MM.1S (cell line): ENCODE measurements around the gene NT5M.
"Not testable (repeated sequence)": the region's sequence is repeated elsewhere in the genome, so short reads cannot be mapped to it uniquely, and the experiment has no call there.

ENCODE experiments used
- DNase-seq: peaks from one replicate; pipeline ENCODE4 v3.0.0-alpha.2; 2015
- H2AFZ ChIP-seq: fragments of 300-600 bp; sonication (generic); 2 replicates; pipeline ENCODE4 v1.6.0; 2016; ENCODE audit warnings: antibody characterized with exemption, low read length
- H3F3A ChIP-seq: fragments of 300-600 bp; sonication (generic); 2 replicates; pipeline ENCODE4 v1.6.1; 2016; ENCODE audit warnings: mild to moderate bottlenecking, antibody characterized with exemption, low read length, moderate library complexity, mixed read lengths; ENCODE audit not compliant: insufficient read depth
- H3K27ac ChIP-seq: fragments of 300-600 bp; sonication (generic); 2 replicates; pipeline ENCODE4 v1.5.1; 2016; ENCODE audit warnings: mild to moderate bottlenecking, low read length
- H3K27me3 ChIP-seq: fragments of 300-600 bp; sonication (generic); replicated peaks from 2 replicates; pipeline ENCODE4 v1.6.0; 2016; ENCODE audit warnings: low read length; ENCODE audit not compliant: insufficient read depth
- H3K36me3 ChIP-seq: fragments of 300-600 bp; sonication (generic); replicated peaks from 2 replicates; pipeline ENCODE4 v1.6.1; 2016; ENCODE audit warnings: mild to moderate bottlenecking, low read length, mixed read lengths; ENCODE audit not compliant: insufficient read depth
- H3K4me1 ChIP-seq: fragments of 300-600 bp; sonication (generic); 2 replicates; pipeline ENCODE4 v1.6.1; 2016; ENCODE audit warnings: low read length, mixed read lengths
- H3K4me2 ChIP-seq: fragments of 300-600 bp; sonication (generic); 2 replicates; pipeline ENCODE4 v1.6.0; 2016; ENCODE audit warnings: low read depth, low read length
- H3K4me3 ChIP-seq: fragments of 300-600 bp; sonication (generic); 2 replicates; pipeline ENCODE4 v1.5.1; 2016; ENCODE audit warnings: low read length, mixed read lengths
- H3K79me2 ChIP-seq: fragments of 300-600 bp; sonication (generic); 2 replicates; pipeline ENCODE4 v1.6.1; 2016; ENCODE audit warnings: mixed run types, low read length, mixed read lengths
- H3K9ac ChIP-seq: fragments of 300-600 bp; sonication (generic); 2 replicates; pipeline ENCODE4 v1.6.1; 2016; ENCODE audit warnings: low read length, mixed read lengths
- H3K9me2 ChIP-seq: fragments of 300-600 bp; sonication (generic); replicated peaks from 2 replicates; pipeline ENCODE4 v1.6.1; 2016; ENCODE audit warnings: mild to moderate bottlenecking, low read length, mixed read lengths; ENCODE audit not compliant: insufficient read depth
- H3K9me3 ChIP-seq: fragments of 300-600 bp; sonication (generic); replicated peaks from 2 replicates; pipeline ENCODE4 v1.6.1; 2016; ENCODE audit warnings: mild to moderate bottlenecking, low read length, mixed read lengths; ENCODE audit not compliant: insufficient read depth
- H4K20me1 ChIP-seq: fragments of 300-600 bp; sonication (generic); 2 replicates; pipeline ENCODE4 v1.6.1; 2016; ENCODE audit warnings: mild to moderate bottlenecking, low read length, moderate library complexity, mixed read lengths; ENCODE audit not compliant: insufficient read depth
- CTCF ChIP-seq: fragments of 300-600 bp; sonication (generic); IDR thresholded peaks from 2 replicates; pipeline ENCODE4 v1.5.1; 2016; ENCODE audit warnings: antibody characterized with exemption, low read length, mixed read lengths
- EZH2 ChIP-seq: fragments of 300-600 bp; sonication (generic); optimal IDR thresholded peaks from 2 replicates; pipeline ENCODE3; 2017; ENCODE audit warnings: low read depth, mild to moderate bottlenecking, antibody characterized with exemption, low read length, mixed read lengths
- EZH2phosphoT487 ChIP-seq: fragments of 300-600 bp; sonication (generic); IDR thresholded peaks from 2 replicates; pipeline ENCODE4 v1.6.1; 2018; ENCODE audit warnings: antibody characterized with exemption, low read length

The NT5M gene

GRCh38 chr17:17382065-17382459 lies 78.9 kb downstream of the NT5M start:
- no peak for TF ChIP-seq EZH2
- no peak for TF ChIP-seq CTCF
- TF ChIP-seq EZH2phosphoT487 = no peak
- no peak for DNase-seq
- no peaks in the 10 kb centered on the region for H3K9me3 ChIP-seq
- H3K36me3 ChIP-seq = no peaks in the 10 kb centered on the region
- H3F3A ChIP-seq = no peaks in the 10 kb centered on the region
- peaks cover 40% of the 10 kb centered on the region for H3K27me3 ChIP-seq
- H3K4me1 ChIP-seq = no peaks in the 10 kb centered on the region
- no peaks in the 10 kb centered on the region for H3K9me2 ChIP-seq
- H3K4me2 ChIP-seq = no peak overlapping the region
- H3K4me3 ChIP-seq = no peak overlapping the region
- H2AFZ ChIP-seq = no peak overlapping the region
- H3K27ac ChIP-seq = no peak overlapping the region
- H3K79me2 ChIP-seq = no peaks in the 10 kb centered on the region
- H4K20me1 ChIP-seq = no peaks in the 10 kb centered on the region
- no peak overlapping the region for H3K9ac ChIP-seq

- Histone ChIP-seq H3K4me2 (no peak overlapping the region), H3K79me2 (no peaks in the 10 kb centered on the region), H2AFZ (no peak overlapping the region), H3K36me3 (no peaks in the 10 kb centered on the region), H3K4me1 (no peaks in the 10 kb centered on the region), H3F3A (no peaks in the 10 kb centered on the region), H4K20me1 (no peaks in the 10 kb centered on the region), H3K4me3 (no peak overlapping the region), H3K9ac (no peak overlapping the region), H3K9me2 (no peaks in the 10 kb centered on the region), H3K27me3 (peaks cover 40% of the 10 kb centered on the region), H3K9me3 (no peaks in the 10 kb centered on the region), H3K27ac (no peak overlapping the region)
- no peak for DNase-seq
- no peak for TF ChIP-seq CTCF
- TF ChIP-seq EZH2 = no peak
- no peak for TF ChIP-seq EZH2phosphoT487
These were observed 79.8 kb downstream of the NT5M start for GRCh38 chr17:17382971-17383370.

- H3F3A ChIP-seq, H3K9me2 ChIP-seq, H3K4me1 ChIP-seq, H3K4me3 ChIP-seq, H4K20me1 ChIP-seq, H3K27ac ChIP-seq, H3K9ac ChIP-seq, H3K79me2 ChIP-seq, DNase-seq, H3K9me3 ChIP-seq, H2AFZ ChIP-seq, H3K4me2 ChIP-seq, H3K36me3 ChIP-seq: not testable (repeated sequence)
- peaks cover 40% of the 10 kb centered on the region for H3K27me3 ChIP-seq
These were observed 80.5 kb downstream of the NT5M start for GRCh38 chr17:17383431-17384290.

- Histone ChIP-seq H3K4me1 (no peaks in the 10 kb centered on the region), H3F3A (no peaks in the 10 kb centered on the region), H3K9ac (no peak overlapping the region), H2AFZ (no peak overlapping the region), H3K9me2 (no peaks in the 10 kb centered on the region), H3K27ac (no peak overlapping the region), H3K4me2 (no peak overlapping the region), H3K4me3 (no peak overlapping the region), H4K20me1 (no peaks in the 10 kb centered on the region), H3K79me2 (no peaks in the 10 kb centered on the region), H3K27me3 (peaks cover 40% of the 10 kb centered on the region), H3K36me3 (no peaks in the 10 kb centered on the region), H3K9me3 (no peaks in the 10 kb centered on the region)
- DNase-seq = no peak
- TF ChIP-seq EZH2 (no peak), EZH2phosphoT487 (no peak), CTCF (no peak)
These were observed 81.1 kb downstream of the NT5M start for GRCh38 chr17:17384291-17384615.
